Measurements from ENCODE around the gene CTNS.

Gene CTNS

DNA sequence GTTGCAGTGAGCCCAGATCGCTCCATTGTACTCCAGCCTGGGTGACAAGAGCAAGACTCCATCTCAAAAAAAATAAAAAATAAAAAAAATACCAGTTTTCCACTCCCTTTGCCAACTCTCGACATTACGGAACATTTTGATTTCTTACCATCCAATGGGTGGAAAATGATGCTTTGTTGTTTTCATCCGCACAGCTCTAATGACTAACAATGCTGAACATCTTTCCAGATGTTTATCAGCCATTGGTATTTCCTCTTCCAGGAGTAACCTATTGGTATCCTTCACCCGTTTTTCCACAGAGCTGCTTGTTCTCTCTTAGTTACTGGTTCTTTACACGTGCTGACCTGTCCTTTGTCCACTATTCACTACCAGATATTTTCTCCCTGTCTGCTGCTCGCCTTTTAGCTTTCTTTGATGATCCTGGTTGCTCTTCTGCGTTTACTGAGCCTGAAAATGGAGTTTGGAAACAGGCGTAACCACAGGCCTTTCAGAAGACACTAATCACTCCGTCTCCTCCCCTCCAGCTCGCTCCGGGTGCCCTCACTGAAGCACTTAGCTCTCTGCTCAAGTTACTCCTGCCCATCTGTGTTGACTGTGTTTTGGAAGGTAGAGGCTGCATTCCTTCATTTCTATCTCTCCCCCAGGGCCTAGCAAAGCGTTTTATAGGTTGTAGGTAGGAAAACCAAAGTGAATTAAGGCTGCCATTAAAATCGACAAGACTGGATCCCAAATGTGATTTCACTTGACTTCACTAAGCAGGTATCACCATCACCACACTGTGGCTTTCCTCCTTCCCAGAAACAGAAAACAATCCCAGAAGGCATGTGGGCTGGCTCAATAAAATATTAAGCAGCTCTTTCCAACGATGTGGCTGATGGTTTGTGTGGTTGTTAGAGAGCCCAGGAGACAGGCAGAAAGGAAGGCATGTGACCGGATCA is 9.5 kb upstream of the CTNS start:
- no peak for DNase-seq (ENCODE audit: low read depth)

- DNase-seq (ENCODE audit: low read depth), result no peak
These were observed 8.8 kb upstream of the CTNS start for GRCh38 chr17:3627769-3628167.

DNA sequence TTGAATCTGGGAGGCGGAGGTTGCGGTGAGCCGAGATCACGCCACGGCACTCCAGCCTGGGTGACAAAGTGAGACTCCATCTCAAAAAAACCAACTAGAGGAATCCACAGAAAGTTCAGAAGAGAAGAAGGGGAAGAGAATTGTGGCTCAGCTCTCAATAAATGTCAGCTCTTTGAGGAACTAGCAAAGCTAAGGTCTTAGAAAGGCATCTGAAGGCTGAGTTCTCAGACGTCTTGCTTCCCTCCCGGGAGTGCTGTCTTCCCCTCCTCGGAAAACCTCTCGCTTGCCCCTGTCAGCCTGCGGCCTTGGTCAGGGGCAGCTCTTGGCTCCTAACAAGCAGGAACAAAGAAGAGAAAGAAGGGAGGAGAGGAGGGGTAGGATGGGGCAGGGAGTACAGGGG is 5.8 kb upstream of the CTNS start:
- no peak for DNase-seq (ENCODE audit: low read depth)

- DNase-seq (ENCODE audit: low read depth), result no peak
These were observed 4.3 kb upstream of the CTNS start for GRCh38 chr17:3632287-3632686.

- no peak for DNase-seq (ENCODE audit: low read depth)
These were observed 946 bp upstream of the CTNS start for GRCh38 chr17:3635474-3636153.

GRCh38 chr17:3636908-3637373 is 381 bp downstream of the CTNS start:
- no peak for DNase-seq (ENCODE audit: low read depth)

DNA sequence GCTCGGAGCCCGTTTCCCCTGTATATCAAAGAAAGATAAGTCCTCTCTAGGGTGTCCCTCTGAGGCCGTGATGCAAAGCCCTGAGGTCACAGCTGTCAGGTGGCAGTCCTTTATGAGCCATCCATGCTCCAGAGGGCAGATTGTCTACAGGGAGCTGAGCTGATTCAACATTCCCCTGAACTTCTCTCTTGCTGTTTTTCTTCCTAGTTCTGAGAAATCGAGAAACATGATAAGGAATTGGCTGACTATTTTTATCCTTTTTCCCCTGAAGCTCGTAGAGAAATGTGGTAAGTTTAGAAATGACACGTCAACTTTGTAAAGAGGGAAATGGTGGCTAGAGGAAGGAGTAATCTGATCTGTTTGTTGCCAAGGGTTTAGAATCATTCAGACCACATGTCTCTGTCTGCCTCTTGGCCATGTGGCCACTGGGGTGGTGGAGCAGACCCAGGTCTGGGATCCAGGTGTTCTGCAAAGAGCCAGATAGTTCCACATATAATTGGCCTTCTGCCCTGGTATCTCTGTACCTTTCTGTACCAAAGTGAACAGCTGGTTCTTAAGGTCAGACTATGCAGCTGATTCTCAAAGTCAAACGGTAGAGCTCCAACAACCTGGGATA is 3.5 kb downstream of the CTNS start:
- no peak for DNase-seq (ENCODE audit: low read depth)

DNA sequence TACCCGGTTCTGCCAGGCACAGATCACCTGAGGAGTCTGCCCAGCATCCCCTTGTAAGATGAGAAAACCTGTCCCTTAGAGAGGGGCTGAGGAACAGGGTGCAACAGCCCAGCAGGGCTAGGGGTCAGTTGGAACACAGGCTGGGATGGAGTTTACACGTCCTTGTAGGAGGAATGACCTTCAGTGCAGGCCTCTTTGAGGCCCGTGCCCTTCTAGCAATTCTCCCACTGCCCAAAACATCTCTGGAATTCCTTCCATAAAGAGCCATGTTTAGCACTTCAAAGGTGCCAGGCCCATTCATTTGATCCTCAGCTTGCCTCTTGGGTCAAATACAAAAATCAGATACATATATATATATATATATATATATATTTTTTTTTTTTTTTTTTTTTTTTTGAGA is 4.5 kb downstream of the CTNS start:
- DNase-seq (ENCODE audit: low read depth), result no peak

DNA sequence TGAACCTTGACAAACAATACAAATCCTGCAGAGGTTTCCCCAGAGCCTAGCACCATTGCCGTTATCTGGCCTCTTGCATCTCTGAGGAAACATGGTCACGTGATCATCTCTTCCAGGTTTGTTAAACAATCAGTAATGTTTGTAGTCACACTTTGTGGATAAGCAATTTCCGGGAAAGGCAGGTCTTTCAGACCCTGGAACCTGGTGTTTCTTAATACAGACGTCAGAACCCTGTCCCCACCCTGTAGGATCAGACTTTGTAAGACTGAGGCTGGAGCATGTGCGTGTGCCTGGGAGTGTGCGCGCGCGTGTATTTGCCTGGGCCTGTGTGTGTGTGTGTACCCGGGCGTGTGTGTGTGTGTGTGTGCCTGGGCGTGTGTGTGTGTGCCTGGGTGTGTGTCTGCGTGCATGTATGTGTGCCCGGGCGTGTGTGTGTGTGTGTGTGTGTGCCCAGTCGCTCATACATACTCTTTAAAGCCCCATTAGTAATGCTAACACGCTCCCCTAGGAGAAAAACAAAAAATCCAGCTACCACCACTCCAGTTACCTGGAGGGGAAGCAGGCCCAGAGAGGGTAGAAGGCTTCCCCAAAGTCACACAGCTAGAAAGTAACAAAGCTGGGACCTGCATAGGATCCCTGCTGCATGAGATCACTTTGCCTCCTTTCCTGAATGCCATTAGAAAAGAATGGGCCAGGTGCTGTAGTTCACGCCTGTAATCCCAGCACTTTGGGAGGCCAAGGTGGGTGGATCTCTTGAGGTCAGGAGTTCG is 5.3 kb downstream of the CTNS start:
- no peak for DNase-seq (ENCODE audit: low read depth)

DNA sequence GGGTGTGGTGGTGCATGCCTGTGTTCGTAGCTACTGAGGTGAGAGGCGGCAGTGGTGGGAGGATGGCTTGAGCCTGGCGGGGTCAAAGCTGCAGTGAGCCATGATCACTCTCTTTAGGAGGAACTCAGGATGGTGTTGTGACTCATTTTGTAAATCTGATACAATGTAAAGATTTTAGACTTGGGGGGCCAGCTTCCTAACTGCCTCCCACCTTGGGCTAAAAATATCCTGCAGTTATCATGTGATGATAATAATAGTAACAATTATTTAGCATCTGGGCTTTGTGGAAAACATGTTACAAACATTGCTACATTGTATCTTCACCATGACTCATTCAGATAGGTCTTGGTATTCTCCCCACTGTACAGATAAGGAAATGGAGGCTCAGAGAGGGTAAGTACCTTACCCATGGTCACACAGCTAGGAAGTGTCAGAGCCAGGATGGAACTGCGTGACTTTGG is 7.4 kb downstream of the CTNS start:
- DNase-seq (ENCODE audit: low read depth), result no peak

- no peak for DNase-seq (ENCODE audit: low read depth)
These were observed 8.8 kb downstream of the CTNS start for GRCh38 chr17:3645310-3645709.

GRCh38 chr17:3647251-3647650 is 10.7 kb downstream of the CTNS start:
- DNase-seq (ENCODE audit: low read depth), result no peak

DNA sequence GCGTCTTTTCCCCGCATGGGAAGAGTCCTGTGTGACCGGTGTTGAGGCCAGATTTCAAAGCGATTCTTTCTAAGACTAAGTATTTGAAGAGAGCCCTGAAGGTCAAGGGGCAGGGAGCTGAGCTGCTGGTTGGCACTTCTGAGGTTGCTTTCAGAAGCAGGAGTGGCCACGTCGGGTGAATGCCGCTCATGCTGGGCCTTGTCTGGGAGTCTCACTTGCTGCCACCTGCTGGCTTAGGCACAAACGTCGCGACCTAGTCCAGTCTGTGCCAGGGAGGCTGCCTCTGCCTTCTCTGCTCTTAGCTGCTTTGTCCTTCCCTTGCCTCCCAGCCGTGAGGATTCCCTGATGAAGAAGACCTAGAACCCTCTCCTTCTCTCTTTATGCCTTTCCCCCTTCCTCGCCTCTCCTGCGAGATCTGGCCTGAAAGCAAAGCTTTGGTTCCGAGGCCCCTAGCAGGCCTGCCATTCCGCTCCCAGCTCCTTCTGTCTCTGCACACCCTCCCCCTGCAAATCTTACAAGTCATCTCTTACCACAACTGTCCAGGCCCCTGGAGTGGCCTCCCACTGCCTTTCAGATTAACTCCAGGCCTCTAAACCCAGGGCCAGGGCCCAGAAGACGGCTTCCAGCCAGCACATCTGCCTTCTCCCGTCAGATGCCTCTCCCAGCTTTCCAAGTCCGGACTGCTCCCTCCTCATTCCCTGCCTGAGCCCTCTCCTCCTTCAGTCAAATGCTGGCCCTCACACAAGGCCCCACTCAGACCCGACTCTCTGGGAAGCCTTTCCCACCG is 11.4 kb downstream of the CTNS start:
- DNase-seq (ENCODE audit: low read depth), result no peak

DNA sequence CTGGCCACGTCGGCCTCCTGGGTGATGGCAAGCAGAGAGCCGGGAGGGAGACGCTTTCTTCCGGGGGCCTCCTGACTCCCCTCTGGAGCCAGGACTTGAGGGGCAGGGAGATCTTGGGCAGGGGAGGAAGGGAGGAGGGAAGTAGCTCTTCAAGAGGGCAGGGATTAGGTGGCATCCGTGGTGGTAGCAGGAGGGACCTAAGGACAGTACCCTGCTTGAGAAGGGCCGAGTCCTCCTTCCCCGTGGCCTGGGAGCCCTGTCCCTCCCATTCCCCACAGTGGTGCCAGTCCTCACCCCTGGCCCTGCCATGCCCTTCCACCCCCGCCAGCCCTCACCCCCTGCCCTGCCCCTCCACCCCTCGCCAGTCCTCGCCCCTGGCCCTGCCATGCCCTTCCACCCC is 19.2 kb downstream of the CTNS start:
- DNase-seq (ENCODE audit: low read depth), result no peak

DNA sequence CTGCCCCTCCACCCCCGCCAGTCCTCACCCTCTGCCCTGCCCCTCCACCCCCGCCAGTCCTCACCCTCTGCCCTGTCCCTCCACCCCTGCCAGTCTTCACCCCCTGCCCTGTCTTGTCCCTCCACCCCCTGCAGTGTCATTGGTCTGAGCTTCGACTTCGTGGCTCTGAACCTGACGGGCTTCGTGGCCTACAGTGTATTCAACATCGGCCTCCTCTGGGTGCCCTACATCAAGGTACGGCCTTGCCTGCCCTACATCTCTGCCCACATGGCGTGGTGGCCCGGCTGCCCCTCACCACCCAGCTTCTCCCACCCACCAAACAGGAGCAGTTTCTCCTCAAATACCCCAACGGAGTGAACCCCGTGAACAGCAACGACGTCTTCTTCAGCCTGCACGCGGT is 19.8 kb downstream of the CTNS start:
- no peak for DNase-seq (ENCODE audit: low read depth)

- no peak for DNase-seq (ENCODE audit: low read depth)
These were observed 20.4 kb downstream of the CTNS start for GRCh38 chr17:3656755-3657587.

DNA sequence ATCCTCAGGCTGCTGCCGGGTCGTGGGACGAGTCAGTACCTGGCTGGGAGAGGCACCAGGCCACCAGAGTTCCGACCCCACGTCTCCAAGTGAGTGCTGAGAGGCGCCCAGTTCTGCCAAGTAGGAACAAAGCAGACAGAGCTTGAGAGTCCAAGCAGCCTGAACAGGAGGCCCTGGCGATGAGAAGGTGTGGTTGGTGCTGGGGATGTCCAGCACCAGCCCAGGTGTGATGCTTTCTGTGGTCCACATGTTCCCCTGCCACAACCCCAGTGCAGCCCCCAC is 21.0 kb downstream of the CTNS start:
- DNase-seq (ENCODE audit: low read depth), result no peak

DNA sequence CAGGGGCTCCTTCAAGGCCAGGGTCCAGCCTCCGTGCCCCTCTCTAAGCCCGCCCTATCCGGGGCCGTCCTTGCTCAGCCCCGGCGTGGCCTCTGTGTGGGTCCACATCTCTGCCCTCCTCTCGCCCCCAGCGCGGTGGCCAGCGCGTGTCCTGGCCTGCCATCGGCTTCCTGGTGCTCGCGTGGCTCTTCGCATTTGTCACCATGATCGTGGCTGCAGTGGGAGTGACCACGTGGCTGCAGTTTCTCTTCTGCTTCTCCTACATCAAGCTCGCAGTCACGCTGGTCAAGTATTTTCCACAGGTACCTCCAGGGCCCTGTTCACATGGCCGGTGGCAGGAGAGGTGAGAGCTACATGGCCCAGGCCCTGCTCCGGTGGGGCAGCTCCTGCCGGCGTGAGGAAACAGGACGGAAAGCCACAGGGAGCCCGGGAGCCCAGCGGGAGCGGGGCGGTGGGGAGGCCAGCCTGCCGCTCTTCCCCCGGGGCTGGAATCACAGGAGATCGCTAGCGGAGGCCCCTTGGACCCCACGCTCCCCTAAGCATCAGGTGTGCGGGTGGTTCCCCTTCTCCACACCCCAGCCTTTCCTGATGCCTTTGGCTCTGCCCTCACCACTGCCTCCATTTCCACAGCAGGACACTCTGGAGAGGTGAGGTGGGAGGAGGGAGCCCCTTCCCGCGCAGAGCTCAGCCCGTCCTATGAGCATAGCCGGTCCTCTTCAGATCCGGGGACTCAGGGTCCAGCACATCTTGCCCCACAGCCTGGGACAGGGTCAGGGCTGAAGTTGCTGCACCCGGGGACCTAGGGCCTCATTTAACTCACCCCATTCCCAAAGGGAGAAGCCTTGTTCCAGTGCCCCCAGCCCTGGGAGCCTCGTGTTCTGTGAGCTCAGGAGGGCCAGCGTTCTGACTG is 21.6 kb downstream of the CTNS start:
- DNase-seq (ENCODE audit: low read depth), result no peak

- DNase-seq (ENCODE audit: low read depth), result no peak
These were observed 22.4 kb downstream of the CTNS start for GRCh38 chr17:3658784-3659449.
